Measurements from ENCODE around the gene LTBP3. TPM values are rescaled to one million over a fixed set of nuclear protein-coding genes. Genes with fewer than 3 reads are reported as not detected.
"Not testable (repeated sequence)": the region's sequence is repeated elsewhere in the genome, so short reads cannot be mapped to it uniquely, and the experiment has no call there.

LTBP3 gene
- total and polyA plus RNA-seq, 12 donors: 42.7 to 92.5 (median 72.8) TPM

DNA sequence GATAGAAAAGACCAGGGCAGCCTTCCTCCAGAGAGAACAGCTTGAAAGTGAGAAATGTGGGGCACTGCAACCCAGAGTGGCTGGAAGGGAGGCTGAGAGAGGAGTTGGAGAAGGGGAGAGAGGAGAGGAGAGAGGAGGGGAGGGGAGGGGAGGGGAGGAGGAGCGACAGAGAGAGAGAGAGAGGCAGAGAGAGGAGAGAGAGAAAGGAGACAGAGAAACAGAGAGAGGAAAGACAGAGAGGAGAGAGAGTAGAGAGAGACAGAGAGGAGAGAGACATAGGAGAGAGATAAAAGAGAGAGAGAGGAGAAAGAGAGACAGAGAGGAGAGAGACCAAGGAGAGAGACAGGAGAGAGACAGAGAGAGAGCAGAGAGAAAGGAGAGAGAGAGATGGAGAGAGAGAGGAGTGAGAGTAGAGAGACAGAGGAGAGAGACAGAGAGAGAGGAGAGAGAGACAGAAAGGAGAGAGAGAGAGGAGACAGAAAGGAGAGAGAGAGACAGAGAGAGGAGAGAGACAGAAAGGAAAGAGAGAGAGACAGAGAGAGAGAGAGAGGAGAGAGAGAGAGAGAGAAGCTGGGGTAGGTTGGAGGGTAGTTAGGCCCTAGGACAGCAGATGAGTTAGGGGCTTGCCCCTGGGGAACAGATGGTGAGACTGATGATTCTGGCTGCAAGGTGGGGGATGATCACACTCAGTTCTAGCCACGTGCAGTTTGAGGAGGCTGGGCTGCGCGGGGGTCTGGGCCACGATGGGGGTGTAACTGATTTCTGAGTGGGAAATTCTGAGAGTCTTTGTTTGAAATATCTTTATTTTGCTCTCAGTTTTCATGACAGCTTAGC, 41.8 kb downstream of the LTBP3 start:
- no peaks in the 10 kb centered on the region for H3K27me3 ChIP-seq
- no peak overlapping the region for H3K27ac ChIP-seq
- DNase-seq: no peak
- intact Hi-C loops (cut with DNase I): loop anchor here in 4 of 10 donors (5.0 to 10.0 kb wide), 4 partner anchors 52 to 242 kb away; no protein-coding TSS in a partner anchor
- ATAC-seq: peak in 1 of 8 donors; percentile 16
- 63 to 69% methylated on average over 5 of the region's 5 CpGs for WGBS, 2 donors
- TF ChIP-seq, protein P1, sequence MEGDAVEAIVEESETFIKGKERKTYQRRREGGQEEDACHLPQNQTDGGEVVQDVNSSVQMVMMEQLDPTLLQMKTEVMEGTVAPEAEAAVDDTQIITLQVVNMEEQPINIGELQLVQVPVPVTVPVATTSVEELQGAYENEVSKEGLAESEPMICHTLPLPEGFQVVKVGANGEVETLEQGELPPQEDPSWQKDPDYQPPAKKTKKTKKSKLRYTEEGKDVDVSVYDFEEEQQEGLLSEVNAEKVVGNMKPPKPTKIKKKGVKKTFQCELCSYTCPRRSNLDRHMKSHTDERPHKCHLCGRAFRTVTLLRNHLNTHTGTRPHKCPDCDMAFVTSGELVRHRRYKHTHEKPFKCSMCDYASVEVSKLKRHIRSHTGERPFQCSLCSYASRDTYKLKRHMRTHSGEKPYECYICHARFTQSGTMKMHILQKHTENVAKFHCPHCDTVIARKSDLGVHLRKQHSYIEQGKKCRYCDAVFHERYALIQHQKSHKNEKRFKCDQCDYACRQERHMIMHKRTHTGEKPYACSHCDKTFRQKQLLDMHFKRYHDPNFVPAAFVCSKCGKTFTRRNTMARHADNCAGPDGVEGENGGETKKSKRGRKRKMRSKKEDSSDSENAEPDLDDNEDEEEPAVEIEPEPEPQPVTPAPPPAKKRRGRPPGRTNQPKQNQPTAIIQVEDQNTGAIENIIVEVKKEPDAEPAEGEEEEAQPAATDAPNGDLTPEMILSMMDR (IDR thresholded peaks at IDR 0.05): no peak
- H3K36me3 ChIP-seq: no peaks in the 10 kb centered on the region
- H3K9me3 ChIP-seq: no peaks in the 10 kb centered on the region
- no peaks in the 10 kb centered on the region for H3K4me1 ChIP-seq
- H3K4me3 ChIP-seq: no peak overlapping the region

DNA sequence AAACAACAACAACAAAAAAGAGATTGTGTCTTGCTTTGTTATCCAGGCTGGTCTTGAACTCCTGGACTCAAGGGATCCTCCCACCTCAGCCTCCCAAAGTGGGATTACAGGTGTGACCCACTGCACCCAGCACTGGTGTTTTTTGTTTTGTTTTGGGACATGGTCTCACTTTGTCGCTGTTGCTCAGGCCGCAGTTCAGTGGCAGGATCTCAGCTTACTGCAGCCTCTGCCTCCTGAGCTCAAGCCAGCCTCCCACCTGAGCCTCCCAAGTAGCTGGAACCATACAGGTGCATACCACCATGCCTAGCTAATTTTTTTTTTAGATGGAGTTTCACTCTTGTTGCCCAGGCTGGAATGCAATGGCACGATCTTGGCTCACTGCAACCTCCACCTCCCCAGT, 45.8 kb downstream of the LTBP3 start:
- 95 to 99% methylated on average over 3 of the region's 3 CpGs for WGBS, 2 donors
- H3K4me3 ChIP-seq, H3K27ac ChIP-seq, H3K27me3 ChIP-seq, DNase-seq, ATAC-seq, H3K36me3 ChIP-seq, H3K9me3 ChIP-seq: not testable (repeated sequence)
- intact Hi-C loops (cut with DNase I): loop anchor here in 9 of 10 donors (1.0 to 10.0 kb wide), 8 partner anchors 40 to 238 kb away; partner anchors contain the start of gene SLC25A45 (in 2 of the 9)
- peaks cover 0 to 24% (median 7%) of the 10 kb centered on the region in 9 donors for H3K4me1 ChIP-seq

DNA sequence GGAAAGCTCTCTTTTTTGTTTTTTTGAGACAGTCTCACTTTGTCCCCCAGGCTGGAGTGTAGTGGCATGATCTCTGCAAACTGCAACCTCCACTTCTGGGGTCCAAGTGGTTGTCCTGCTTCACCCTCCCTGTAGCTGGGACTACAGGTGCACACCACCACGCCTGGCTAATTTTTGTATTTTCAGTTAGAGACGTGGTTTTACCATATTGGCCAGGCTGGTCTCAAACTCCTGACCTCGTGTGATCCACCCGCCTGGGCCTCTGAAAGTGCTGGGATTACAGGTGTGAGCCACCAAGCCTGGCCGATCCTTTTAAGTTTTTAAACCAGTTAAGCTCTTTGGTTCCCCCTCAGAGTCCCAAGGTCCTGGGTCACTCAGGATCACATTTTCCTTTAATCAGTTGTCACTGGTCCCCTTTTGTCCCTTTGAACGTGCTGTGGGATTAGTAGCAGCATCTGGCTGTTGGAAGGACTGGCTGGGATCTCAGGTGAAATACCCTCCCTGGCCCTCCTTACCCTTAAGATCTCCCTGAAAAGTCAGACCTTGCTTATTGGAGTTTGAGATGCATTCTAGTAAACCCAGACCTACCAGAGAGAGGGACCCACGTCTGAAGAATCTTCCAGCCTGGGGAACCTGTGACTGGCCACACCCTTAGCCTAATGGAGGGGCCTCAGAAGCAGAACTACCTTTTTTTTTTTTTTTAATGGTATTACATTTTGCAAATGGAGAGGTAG, 51.2 kb downstream of the LTBP3 start:
- H3K27ac ChIP-seq: peak overlapping the region; percentile 4 to 100 (median 99)
- H3K9me3 ChIP-seq: no peaks in the 10 kb centered on the region
- DNase-seq: no peak
- H3K4me3 ChIP-seq: peak overlapping the region in 8 of 10 donors; percentile 3 to 88 (median 83)
- 15 to 21% methylated on average over 7 of the region's 7 CpGs for WGBS, 2 donors
- ATAC-seq: peak; percentile 15 to 53 (median 32)
- H3K27me3 ChIP-seq: no peaks in the 10 kb centered on the region
- peaks cover 0 to 53% (median 46%) of the 10 kb centered on the region in 9 donors for H3K36me3 ChIP-seq
- TF ChIP-seq, protein P1 (IDR thresholded peaks at IDR 0.05): no peak
- intact Hi-C loops (cut with DNase I): loop anchor here in 3 of 10 donors (5.0 kb wide), 3 partner anchors 35 to 125 kb away; partner anchors contain the start of gene SLC25A45 (in 1 of the 3)
- H3K4me1 ChIP-seq: peaks cover 3 to 58% (median 43%) of the 10 kb centered on the region in 9 donors

DNA sequence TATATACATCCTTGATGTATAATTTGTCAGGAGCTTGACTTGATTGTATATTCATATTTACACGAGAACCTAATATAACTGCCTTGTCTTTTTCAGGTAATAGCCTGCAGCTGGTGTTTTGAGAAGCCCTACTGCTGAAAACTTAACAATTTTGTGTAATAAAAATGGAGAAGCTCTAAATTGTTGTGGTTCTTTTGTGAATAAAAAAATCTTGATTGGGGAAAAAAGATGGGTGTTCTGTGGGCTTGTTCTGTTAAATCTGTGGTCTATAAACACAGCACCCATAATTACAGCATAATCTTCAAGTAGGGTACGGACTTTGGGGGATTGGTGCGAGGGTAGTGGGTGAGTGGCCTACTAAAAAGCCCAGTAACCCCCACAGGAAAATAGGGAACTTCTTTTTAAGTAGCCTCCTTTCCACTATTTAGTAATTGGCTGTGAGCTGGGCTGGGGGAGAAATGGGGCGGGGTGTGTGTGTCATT, 51.8 kb downstream of the LTBP3 start:
- no peak for ATAC-seq
- Histone ChIP-seq H3K27ac (peak overlapping the region in 9 of 10 donors; percentile 71 to 100 (median 99)), H3K9me3 (no peaks in the 10 kb centered on the region), H3K27me3 (no peaks in the 10 kb centered on the region), H3K4me1 (peaks cover 3 to 58% (median 43%) of the 10 kb centered on the region in 9 donors), H3K4me3 (peak overlapping the region in 9 of 10 donors; percentile 68 to 88 (median 84)), H3K36me3 (peaks cover 0 to 59% (median 47%) of the 10 kb centered on the region in 9 donors)
- no peak for DNase-seq
- intact Hi-C loops (cut with DNase I): loop anchor here in 3 of 10 donors (5.0 kb wide), 3 partner anchors 34 to 124 kb away; partner anchors contain the start of gene SLC25A45 (in 1 of the 3)
- TF ChIP-seq, protein P1 (IDR thresholded peaks at IDR 0.05): no peak
- 28 to 35% methylated on average over 4 of the region's 4 CpGs for WGBS, 2 donors

All from heart right ventricle (tissue), 16 donors.